OCI-LY7 (cell line): ENCODE results near the gene ICA1L.

Experiments used
- CTCF ChIP-seq: fragments of 200-600 bp; sonication (generic); conservative IDR thresholded peaks from 2 replicates; pipeline ENCODE4 v1.5.1; 2014; ENCODE audit warnings: mild to moderate bottlenecking, antibody characterized with exemption, low read length, moderate library complexity, mixed read lengths
- EZH2phosphoT487 ChIP-seq: fragments of 200-600 bp; sonication (generic); IDR thresholded peaks from 2 replicates; pipeline ENCODE4 v1.6.1; 2018; ENCODE audit warnings: low read depth, borderline replicate concordance, mild to moderate bottlenecking, mixed run types, antibody characterized with exemption, low read length, moderate library complexity, mixed read lengths

GRCh38 chr2:202881570-202881969, 10.0 kb upstream of the ICA1L start:
- TF ChIP-seq CTCF: no peak
- no peak for TF ChIP-seq EZH2phosphoT487
